ENCODE data around the gene PRF1.

The PRF1 gene

GRCh38 chr10:70549962-70550458, 52.5 kb downstream of the PRF1 start:
- H3K4me3 ChIP-seq (ENCODE audit: low read depth, low read length): no peak overlapping the region
- DNase-seq (ENCODE audit: low read depth, low spot score): no peak
- POLR2A ChIA-PET: no interaction called here
- CTCF ChIA-PET: interaction anchor here (0.6 to 9.4 kb wide), 61 partner anchors 9 to 721 kb away, joined by 3 to 496 read pairs (median 4); partner anchors contain the start of gene SGPL1
- peak; percentile 83 for TF ChIP-seq CTCF (IDR thresholded peaks at IDR 0.05; ENCODE audit: insufficient read depth, low read length, missing control alignments)

GRCh38 chr10:70549351-70549961, 53.1 kb downstream of the PRF1 start:
- POLR2A ChIA-PET: no interaction called here
- CTCF ChIA-PET: interaction anchor here (0.7 to 9.4 kb wide), 63 partner anchors 8 to 721 kb away, joined by 3 to 496 read pairs (median 4); partner anchors contain the start of gene SGPL1

More at GRCh38 chr10:70549351-70549961, 53.1 kb downstream of the PRF1 start:
- H3K4me3 ChIP-seq (ENCODE audit: low read depth, low read length): no peak overlapping the region
- no peak for TF ChIP-seq CTCF (IDR thresholded peaks at IDR 0.05; ENCODE audit: insufficient read depth, low read length, missing control alignments)
- no peak for DNase-seq (ENCODE audit: low read depth, low spot score)

Measured in AG04449 (cell line).